Inflammatory macrophage treated with lipopolysaccharide for 4 hours (primary cell): ENCODE data around the gene GHR.

ENCODE experiments used
- DNase-seq: peaks from one replicate; pipeline ENCODE4 v3.0.0-alpha.2; 2020

Gene GHR

DNA sequence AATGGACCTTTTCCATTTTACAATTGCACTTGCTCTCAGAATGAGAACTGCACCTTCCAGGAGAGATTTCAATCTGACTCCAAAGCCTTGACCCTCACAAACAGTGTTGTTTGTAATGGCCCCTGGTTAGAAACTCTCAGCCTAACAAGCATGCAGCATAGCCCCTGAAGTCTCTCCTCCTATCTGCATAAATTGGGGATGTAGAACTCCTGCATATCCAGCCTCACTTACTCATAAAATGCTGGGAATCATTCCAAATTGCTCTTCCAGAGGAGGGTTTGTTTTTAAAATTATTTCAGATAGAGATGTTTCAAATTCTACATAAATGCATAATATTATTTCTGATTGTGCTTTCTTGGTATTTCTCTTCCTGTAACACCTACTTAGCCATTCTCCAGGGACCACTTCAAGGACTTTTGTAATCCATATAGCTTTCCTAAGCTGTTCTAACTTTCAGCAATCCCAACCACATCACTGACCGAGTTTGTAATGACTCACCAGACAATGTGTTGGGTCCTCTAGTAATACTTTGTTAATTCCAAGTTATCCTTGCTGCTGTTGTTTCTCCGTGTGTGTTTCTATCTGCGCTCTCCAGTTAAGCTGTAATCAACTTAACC lies 189.6 kb downstream of the GHR start:
- no peak for DNase-seq

GRCh38 chr5:42614509-42614908 lies 191.3 kb downstream of the GHR start:
- no peak for DNase-seq

GRCh38 chr5:42620579-42621216 lies 197.5 kb downstream of the GHR start:
- DNase-seq, result no peak

GRCh38 chr5:42621242-42621641 lies 198.0 kb downstream of the GHR start:
- no peak for DNase-seq

DNA sequence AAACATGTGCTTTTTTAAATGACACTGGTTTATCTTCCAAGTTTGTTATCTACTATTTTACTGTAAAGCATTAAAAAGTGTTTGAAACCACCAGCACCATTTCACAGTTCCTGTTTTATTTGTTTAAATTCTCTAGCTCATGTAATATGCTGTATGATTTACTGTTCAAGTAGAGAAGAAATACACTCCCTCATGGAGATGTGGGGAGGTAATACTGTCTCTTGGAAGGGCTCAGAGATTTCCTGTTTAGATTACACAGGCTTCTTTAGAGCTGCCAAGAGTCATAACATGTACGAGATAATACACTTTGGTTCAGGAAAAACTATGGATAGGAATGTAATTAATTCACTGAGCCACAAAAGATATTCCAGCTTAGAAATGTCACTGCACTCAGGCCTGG lies 198.4 kb downstream of the GHR start:
- no peak for DNase-seq

DNA sequence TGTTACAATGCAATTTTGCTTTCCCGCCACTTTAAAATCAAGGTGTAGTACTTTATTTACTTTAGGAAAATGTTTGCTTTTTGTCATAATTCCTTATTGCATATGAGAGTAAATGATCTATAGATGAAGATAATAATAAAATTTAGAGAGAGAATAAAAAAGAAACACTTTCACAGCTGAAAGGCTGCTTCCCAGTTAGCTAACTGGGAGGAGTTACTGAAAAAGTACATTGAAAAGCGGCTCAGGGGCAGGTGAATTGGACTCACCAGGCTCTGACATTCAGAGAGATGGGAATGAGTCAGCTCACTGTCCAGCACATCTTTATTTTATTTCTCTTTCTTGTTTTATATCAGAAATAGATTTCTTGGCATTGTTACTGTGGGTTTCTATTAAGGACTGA lies 201.7 kb downstream of the GHR start:
- no peak for DNase-seq

- DNase-seq, result no peak
These were observed 203.2 kb downstream of the GHR start for GRCh38 chr5:42626462-42626861.

- no peak for DNase-seq
These were observed 205.6 kb downstream of the GHR start for GRCh38 chr5:42628821-42629220.

- no peak for DNase-seq
These were observed 206.0 kb downstream of the GHR start for GRCh38 chr5:42629284-42629683.

DNA sequence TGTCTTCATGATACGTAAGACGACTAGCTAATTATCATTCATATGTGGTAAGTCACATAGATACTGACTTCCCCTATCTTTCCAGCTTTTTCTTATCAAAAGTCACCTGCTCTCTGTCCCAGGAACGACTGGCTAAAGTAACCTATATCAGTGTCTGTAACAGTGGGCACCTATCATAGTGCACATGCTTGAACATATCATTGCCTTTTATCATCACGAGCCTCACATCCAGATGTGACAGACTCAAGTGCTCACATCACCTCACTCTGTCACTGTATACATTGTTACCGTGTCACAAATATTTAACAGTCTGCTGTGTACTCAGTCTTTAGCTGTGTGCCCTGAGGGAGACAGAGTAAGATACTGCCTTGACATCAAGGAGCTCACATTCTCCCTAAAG lies 208.0 kb downstream of the GHR start:
- DNase-seq, result no peak

- DNase-seq, result no peak
These were observed 209.2 kb downstream of the GHR start for GRCh38 chr5:42632354-42632900.

GRCh38 chr5:42634575-42634974 lies 211.3 kb downstream of the GHR start:
- DNase-seq, result no peak

DNA sequence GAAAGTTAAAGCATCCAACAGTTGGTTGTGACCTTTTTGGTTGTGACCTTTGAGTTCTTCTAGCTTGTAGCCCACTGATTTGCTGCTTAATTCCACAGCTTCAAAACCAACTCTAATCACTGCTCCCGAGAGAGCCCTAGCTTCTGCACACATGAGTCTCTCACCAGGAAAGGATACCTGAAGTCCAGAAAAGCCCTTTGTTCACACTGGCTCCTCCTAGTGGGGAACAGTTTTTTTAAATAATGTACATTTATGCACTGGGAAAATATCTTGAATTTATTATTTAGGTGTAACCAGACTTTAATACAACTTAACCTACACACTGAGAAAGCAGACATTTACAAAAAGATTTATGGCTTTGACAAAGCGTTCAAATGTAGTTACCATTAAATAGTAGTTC lies 213.2 kb downstream of the GHR start:
- no peak for DNase-seq

- no peak for DNase-seq
These were observed 213.7 kb downstream of the GHR start for GRCh38 chr5:42636946-42637345.

DNA sequence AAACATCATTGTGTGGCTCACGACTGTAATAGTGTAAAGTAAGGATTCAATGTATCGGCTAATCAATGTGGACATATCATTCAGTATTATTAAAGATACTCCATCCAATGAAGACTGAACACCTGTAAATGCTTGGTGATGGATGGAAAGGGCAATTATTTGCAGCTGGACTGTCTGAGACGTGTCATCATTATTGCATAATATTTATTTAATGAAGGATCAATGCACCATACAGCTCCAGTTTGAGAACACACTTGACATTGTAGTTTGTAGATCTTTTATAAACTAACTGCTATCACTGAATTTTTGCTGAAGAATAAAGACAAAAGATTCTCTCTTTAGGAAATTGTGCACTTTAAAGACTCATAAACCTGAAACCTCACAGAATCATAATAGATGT lies 215.7 kb downstream of the GHR start:
- no peak for DNase-seq

GRCh38 chr5:42640835-42641234 lies 217.6 kb downstream of the GHR start:
- no peak for DNase-seq

DNA sequence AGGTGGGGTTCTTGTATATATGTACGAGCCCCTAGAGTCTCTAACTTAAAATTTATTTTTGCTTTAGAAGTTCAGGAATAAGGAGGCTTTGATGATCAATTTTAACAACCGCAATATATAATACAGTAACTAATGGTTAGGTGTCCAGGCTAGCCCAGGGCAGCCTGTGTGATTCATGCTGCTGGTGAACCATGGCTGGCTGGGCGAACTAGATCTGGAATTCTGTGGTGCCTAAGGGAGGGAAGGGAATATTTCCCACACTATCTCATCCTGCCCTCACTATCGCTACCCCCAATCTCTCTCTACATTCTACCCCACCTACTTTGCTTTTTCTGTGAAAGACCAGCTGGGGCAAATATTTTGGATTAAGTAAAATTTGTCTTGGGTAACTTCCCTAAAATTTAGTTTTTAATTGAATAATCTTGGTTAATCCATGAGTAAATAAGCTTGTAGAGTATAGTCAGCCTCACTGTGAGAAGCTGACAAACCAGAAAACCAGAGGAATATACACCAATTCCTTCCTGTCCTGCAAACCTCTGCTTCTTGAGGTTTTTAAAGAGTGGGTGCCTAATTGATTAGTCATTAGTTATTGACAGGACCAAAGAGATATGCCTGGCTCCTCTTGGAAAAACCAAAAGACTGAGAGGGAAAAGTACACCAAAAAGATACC lies 218.2 kb downstream of the GHR start:
- no peak for DNase-seq

DNA sequence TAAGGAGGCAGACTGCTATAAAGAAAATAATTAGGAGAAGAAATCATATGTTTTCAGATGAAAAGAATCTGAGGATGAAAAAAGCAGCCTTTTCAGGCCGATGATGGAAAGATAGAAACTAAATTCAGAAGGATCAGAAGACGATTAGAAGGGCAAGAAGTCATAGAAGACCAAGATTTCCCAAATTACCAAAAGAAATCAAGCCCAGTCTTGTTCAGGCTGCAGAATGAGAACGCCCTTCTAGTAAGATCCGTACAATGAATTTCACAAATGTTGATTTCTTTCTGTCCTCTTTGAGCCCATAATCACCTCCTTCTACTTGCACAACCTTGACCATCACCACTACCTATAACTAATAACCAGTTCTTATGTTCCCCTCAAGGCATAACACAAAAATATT lies 218.8 kb downstream of the GHR start:
- no peak for DNase-seq

GRCh38 chr5:42643360-42643759 lies 220.1 kb downstream of the GHR start:
- no peak for DNase-seq

- DNase-seq, result no peak
These were observed 221.9 kb downstream of the GHR start for GRCh38 chr5:42645138-42645537.

DNA sequence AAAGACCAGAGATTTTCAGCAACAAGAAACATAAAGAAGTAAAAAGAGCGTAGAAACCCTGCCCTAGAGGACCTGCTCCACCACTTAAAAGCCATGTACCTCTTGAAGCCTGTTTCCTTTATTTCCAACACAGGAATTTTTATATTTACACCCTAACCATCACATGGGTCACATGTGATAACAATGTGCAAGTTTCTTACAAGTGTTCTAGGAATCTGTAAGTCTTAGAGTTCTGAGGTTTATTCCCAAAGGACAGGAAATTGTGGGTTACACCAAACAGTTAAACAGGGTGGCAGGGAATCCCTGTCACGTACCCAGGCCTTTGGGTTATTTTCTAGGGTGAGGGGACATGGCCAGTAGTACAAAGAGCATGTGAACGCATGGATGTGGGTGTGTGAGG lies 224.8 kb downstream of the GHR start:
- DNase-seq, result no peak

- DNase-seq, result no peak
These were observed 225.7 kb downstream of the GHR start for GRCh38 chr5:42648915-42649314.

DNA sequence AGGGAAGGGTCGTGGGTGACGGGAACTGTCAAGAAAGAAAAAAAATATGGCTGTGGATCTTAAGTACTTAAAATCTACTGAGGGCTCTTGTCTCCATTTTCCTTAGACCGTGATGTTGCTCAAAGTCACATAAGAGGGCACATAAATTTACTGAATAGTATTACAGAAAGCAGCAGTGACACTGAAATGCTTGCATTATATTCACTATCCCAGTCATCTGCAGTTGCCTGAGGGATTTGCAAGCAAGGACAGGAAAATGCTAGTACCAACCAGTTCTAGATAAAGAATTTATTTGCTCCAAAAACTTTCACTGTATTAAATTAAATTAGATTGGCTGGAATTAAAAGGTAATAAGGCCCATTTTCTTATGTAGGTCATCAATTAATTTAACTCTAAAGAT lies 226.8 kb downstream of the GHR start:
- no peak for DNase-seq

GRCh38 chr5:42653705-42654104 lies 230.5 kb downstream of the GHR start:
- DNase-seq, result no peak
